Effector memory CD8-positive, alpha-beta T cell (primary cell): ENCODE results near the gene CD151.
A peak's percentile ranks its signal among the peaks of the same experiment; 100 is the strongest.

Experiments
- ATAC-seq: fragments of 150-1000 bp; cut with Tn5 transposase; replicated peaks from 2 replicates; pipeline ENCODE4 v1.10.0; 2021; ENCODE audit warnings: mild to moderate bottlenecking, moderate library complexity
- DNase-seq, 3 experiments: peaks; one replicate each; pipeline ENCODE4 v3.0.0; 2021
- H3K27ac Mint-ChIP-seq, 2 donors: one replicate each; pipeline ENCODE4 v1.8.0; 2022; ENCODE audit warnings: mild to moderate bottlenecking in 2 of 2, mixed read lengths in 2 of 2, moderate library complexity in 2 of 2
- H3K27me3 Mint-ChIP-seq, 2 donors: one replicate each; pipeline ENCODE4 v1.8.0; 2022; ENCODE audit warnings: mixed read lengths in 2 of 2
- H3K36me3 Mint-ChIP-seq: one replicate; pipeline ENCODE4 v1.8.0; 2022; ENCODE audit warnings: mild to moderate bottlenecking, moderate library complexity, mixed read lengths; ENCODE audit not compliant: insufficient read depth
- H3K4me1 Mint-ChIP-seq, 2 donors: one replicate each; pipeline ENCODE4 v1.8.0; 2022; ENCODE audit warnings: low read depth in 2 of 2, mixed read lengths in 2 of 2
- H3K4me3 Mint-ChIP-seq, 2 donors: one replicate each; pipeline ENCODE4 v1.8.0; 2022; ENCODE audit warnings: mild to moderate bottlenecking in 2 of 2, mixed read lengths in 2 of 2, moderate library complexity in 2 of 2
- H3K9me3 Mint-ChIP-seq, 2 donors: one replicate each; pipeline ENCODE4 v1.8.0; 2022; ENCODE audit warnings: mixed read lengths in 2 of 2

The CD151 gene

GRCh38 chr11:850775-851763 is 18.3 kb downstream of the CD151 start:
- ATAC-seq (no peak), DNase-seq (no peak)
- Mint-ChIP-seq H3K36me3 (peaks cover 3% of the 10 kb centered on the region), H3K4me3 (peak overlapping the region in 1 of 2 donors; percentile 17), H3K27me3 (peaks cover 0 to 12% of the 10 kb centered on the region in 2 donors), H3K27ac (no peak overlapping the region), H3K4me1 (peaks cover 3 to 9% of the 10 kb centered on the region in 2 donors), H3K9me3 (no peaks in the 10 kb centered on the region)

- Mint-ChIP-seq H3K9me3 (no peaks in the 10 kb centered on the region), H3K27ac (no peak overlapping the region), H3K4me3 (no peak overlapping the region), H3K27me3 (peaks cover 0 to 12% of the 10 kb centered on the region in 2 donors), H3K36me3 (peaks cover 6% of the 10 kb centered on the region), H3K4me1 (peaks cover 10 to 20% of the 10 kb centered on the region in 2 donors)
- no peak for DNase-seq
- ATAC-seq: no peak
Observed at GRCh38 chr11:852762-853161, 20.0 kb downstream of the CD151 start.

- ATAC-seq: no peak
- peaks cover 7% of the 10 kb centered on the region for H3K36me3 Mint-ChIP-seq
- H3K27ac Mint-ChIP-seq: no peak overlapping the region
- no peak overlapping the region for H3K4me3 Mint-ChIP-seq
- no peaks in the 10 kb centered on the region for H3K9me3 Mint-ChIP-seq
- peaks cover 8 to 14% of the 10 kb centered on the region in 2 donors for H3K4me1 Mint-ChIP-seq
- peaks cover 0 to 4% of the 10 kb centered on the region in 2 donors for H3K27me3 Mint-ChIP-seq
- DNase-seq: no peak
Observed at GRCh38 chr11:853682-854448, 21.1 kb downstream of the CD151 start.

- Mint-ChIP-seq H3K4me1 (peaks cover 8 to 11% of the 10 kb centered on the region in 2 donors), H3K9me3 (no peaks in the 10 kb centered on the region), H3K4me3 (no peak overlapping the region), H3K36me3 (peaks cover 7% of the 10 kb centered on the region), H3K27me3 (no peaks in the 10 kb centered on the region), H3K27ac (no peak overlapping the region)
- no peak for ATAC-seq
- DNase-seq: no peak
Observed at GRCh38 chr11:854601-855329, 22.0 kb downstream of the CD151 start.

GRCh38 chr11:855330-855674 is 22.6 kb downstream of the CD151 start:
- peaks cover 7% of the 10 kb centered on the region for H3K36me3 Mint-ChIP-seq
- no peak for ATAC-seq
- no peak for DNase-seq
- H3K27ac Mint-ChIP-seq: no peak overlapping the region
- H3K9me3 Mint-ChIP-seq: no peaks in the 10 kb centered on the region
- peaks cover 8 to 11% of the 10 kb centered on the region in 2 donors for H3K4me1 Mint-ChIP-seq
- H3K27me3 Mint-ChIP-seq: no peaks in the 10 kb centered on the region
- no peak overlapping the region for H3K4me3 Mint-ChIP-seq

GRCh38 chr11:855796-856195 is 23.0 kb downstream of the CD151 start:
- H3K36me3 Mint-ChIP-seq: peaks cover 7% of the 10 kb centered on the region
- no peaks in the 10 kb centered on the region for H3K9me3 Mint-ChIP-seq
- ATAC-seq (no peak), DNase-seq (no peak)
- no peaks in the 10 kb centered on the region for H3K27me3 Mint-ChIP-seq
- H3K4me3 Mint-ChIP-seq: no peak overlapping the region
- H3K27ac Mint-ChIP-seq: no peak overlapping the region
- peaks cover 8 to 11% of the 10 kb centered on the region in 2 donors for H3K4me1 Mint-ChIP-seq

GRCh38 chr11:856397-856796 is 23.6 kb downstream of the CD151 start:
- Mint-ChIP-seq H3K36me3 (peaks cover 9% of the 10 kb centered on the region), H3K27ac (no peak overlapping the region)

GRCh38 chr11:858053-858761 is 25.5 kb downstream of the CD151 start:
- no peak for DNase-seq
- Mint-ChIP-seq H3K4me1 (peaks cover 8 to 11% of the 10 kb centered on the region in 2 donors), H3K27ac (peak overlapping the region in 1 of 2 donors; percentile 46), H3K27me3 (no peaks in the 10 kb centered on the region), H3K9me3 (no peaks in the 10 kb centered on the region), H3K4me3 (no peak overlapping the region), H3K36me3 (peaks cover 7% of the 10 kb centered on the region)
- ATAC-seq: no peak

More at GRCh38 chr11:856397-856796, 23.6 kb downstream of the CD151 start:
- no peaks in the 10 kb centered on the region for H3K27me3 Mint-ChIP-seq
- H3K4me1 Mint-ChIP-seq: peaks cover 8 to 11% of the 10 kb centered on the region in 2 donors
- H3K9me3 Mint-ChIP-seq: no peaks in the 10 kb centered on the region
- DNase-seq (no peak), ATAC-seq (no peak)
- H3K4me3 Mint-ChIP-seq: peak overlapping the region in 1 of 2 donors; percentile 38

GRCh38 chr11:858762-859339 is 26.1 kb downstream of the CD151 start:
- ATAC-seq: no peak

GRCh38 chr11:859394-860131 is 26.8 kb downstream of the CD151 start:
- ATAC-seq: no peak
- H3K36me3 Mint-ChIP-seq: peaks cover 7% of the 10 kb centered on the region
- peak overlapping the region in 1 of 2 donors; percentile 23 for H3K27ac Mint-ChIP-seq

More at GRCh38 chr11:858762-859339, 26.1 kb downstream of the CD151 start:
- H3K4me1 Mint-ChIP-seq: peaks cover 8 to 11% of the 10 kb centered on the region in 2 donors
- no peak for DNase-seq
- H3K9me3 Mint-ChIP-seq: no peaks in the 10 kb centered on the region
- peaks cover 7% of the 10 kb centered on the region for H3K36me3 Mint-ChIP-seq
- H3K27me3 Mint-ChIP-seq: no peaks in the 10 kb centered on the region
- H3K4me3 Mint-ChIP-seq: no peak overlapping the region
- H3K27ac Mint-ChIP-seq: peak overlapping the region in 1 of 2 donors; percentile 46

GRCh38 chr11:860234-861104 is 27.7 kb downstream of the CD151 start:
- peaks cover 7% of the 10 kb centered on the region for H3K36me3 Mint-ChIP-seq
- no peaks in the 10 kb centered on the region for H3K9me3 Mint-ChIP-seq
- H3K27ac Mint-ChIP-seq: no peak overlapping the region
- H3K27me3 Mint-ChIP-seq: no peaks in the 10 kb centered on the region
- ATAC-seq (no peak), DNase-seq (no peak)
- peaks cover 8 to 11% of the 10 kb centered on the region in 2 donors for H3K4me1 Mint-ChIP-seq
- no peak overlapping the region for H3K4me3 Mint-ChIP-seq

More at GRCh38 chr11:859394-860131, 26.8 kb downstream of the CD151 start:
- DNase-seq: no peak
- Mint-ChIP-seq H3K4me3 (no peak overlapping the region), H3K9me3 (no peaks in the 10 kb centered on the region), H3K4me1 (peaks cover 8 to 11% of the 10 kb centered on the region in 2 donors), H3K27me3 (no peaks in the 10 kb centered on the region)
